HG02884 (cell line): ENCODE results near the gene TAP1.
A peak's percentile ranks its signal among the peaks of the same experiment; 100 is the strongest.

Source experiments
- ATAC-seq: cut with Tn5 transposase; IDR thresholded peaks from one replicate; pipeline ENCODE4 v1.9.1; 2021; ENCODE audit warnings: mild to moderate bottlenecking, moderate library complexity; ENCODE audit not compliant: unreplicated experiment

Gene TAP1

DNA sequence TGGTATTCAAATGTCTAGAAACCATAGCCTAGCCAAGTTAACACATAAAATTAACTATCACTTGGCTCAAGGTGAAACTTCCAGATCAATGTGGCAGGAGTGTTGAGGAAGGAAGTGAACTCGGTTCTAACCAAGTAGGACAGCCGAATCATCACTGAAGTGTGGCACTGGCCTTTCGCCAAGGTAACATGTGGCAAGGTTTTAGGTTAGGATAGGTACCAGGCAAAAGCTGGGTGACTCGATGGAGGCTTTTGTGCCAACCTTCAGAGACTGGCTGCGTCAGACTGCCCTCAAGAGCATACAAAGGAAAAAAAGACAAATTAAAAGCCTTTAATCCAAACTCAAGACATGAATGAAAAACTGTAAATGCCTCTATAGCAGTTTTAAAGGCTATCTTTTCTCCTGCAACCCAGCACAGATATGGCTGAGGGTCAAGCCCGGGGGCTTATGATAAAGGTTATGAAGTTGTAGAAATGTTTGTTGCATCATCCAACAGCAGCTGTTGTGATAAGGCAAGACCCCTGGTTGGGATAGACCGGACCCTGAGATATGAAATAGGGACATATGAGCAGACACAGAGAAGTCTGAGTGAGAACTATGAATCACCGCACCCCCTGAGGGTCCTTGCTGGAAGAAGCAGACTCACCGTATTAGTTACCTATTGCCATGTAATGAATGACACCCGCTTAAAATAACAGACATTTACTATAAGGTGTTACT lies 12.4 kb upstream of the TAP1 start:
- ATAC-seq: no peak

DNA sequence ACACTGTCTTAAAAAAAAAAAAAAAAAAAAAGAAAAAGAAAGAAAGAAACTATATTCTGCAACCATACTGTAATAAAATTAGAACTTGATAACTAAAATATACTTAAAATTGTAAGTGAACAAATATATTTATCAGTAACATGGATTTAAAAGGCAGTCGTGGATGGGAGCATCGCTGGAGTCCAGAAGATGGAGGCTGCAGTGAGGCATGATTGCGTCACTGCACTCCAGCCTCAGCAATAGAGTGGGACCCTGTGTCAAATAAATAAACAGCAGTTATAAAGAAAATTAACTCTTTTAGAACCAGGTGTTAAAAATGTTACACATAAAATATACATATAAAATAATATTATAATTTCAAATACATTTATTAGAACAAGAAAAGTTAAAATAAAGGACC lies 9.2 kb upstream of the TAP1 start:
- ATAC-seq: no peak

DNA sequence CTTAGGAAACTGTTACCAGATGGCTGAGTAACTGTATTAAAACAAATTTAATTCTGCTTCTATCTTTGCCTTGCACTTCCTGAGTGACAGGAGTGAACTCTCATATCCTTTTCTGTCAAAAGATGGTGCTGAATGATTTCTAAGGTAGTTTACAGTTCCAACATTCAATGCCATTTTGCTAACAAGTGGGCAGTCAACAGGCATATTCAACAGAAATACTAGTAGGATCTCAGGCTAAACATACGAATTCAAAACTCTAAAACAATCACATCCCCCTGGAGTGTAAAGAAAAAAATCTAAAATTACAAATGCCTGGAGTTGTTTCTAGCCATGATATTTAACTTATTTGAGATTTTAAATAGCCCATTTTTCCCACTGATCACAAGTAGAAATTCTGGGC lies 7.2 kb upstream of the TAP1 start:
- no peak for ATAC-seq

DNA sequence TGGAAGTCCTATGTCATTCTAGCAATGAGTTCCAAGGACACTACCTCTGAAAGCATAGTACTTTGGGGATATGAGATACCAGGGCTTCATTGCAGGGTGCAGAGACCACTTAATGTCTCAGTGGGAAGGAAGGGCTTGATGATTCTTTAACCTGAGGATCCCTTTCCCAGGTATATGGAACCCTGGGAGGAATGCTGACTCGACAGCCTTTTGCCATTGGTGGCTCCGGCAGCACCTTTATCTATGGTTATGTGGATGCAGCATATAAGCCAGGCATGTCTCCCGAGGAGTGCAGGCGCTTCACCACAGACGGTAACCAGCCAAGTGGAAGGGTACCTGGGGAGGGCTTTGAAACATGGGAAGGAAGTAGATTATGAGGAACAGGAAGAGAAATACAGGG lies 4.7 kb upstream of the TAP1 start:
- no peak for ATAC-seq

DNA sequence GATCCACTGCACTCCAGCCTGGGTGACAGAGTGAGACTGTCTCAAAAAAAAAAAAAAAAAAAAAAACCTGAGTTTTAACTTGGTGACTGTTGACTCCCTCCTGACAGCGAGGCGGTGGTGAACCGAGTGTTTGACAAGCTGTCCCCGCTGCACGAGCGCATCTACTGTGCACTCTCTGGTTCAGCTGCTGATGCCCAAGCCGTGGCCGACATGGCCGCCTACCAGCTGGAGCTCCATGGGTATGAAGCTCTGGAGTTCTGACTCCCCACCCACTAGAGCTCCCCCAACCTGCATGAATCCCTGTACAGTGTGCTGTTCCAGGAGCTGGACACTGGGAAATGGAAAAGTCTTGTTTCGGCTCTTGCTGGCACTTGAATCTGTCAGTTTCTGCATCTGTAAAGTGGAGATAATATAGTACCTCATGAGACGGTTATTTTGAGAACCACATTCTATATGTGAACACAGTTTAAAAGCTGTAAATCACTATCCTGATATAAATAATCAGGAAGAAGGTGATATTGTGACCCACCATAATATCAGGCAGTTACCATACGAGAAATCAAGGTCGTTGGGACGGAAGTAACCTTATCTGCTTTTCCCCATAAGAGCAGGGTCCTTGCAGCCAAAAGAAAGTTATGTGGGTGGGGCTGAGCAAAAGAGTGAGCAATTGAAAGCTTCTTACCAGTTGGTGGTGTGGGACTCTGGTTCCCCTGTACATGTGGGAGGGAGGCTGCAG lies 3.8 kb upstream of the TAP1 start:
- ATAC-seq: no peak

DNA sequence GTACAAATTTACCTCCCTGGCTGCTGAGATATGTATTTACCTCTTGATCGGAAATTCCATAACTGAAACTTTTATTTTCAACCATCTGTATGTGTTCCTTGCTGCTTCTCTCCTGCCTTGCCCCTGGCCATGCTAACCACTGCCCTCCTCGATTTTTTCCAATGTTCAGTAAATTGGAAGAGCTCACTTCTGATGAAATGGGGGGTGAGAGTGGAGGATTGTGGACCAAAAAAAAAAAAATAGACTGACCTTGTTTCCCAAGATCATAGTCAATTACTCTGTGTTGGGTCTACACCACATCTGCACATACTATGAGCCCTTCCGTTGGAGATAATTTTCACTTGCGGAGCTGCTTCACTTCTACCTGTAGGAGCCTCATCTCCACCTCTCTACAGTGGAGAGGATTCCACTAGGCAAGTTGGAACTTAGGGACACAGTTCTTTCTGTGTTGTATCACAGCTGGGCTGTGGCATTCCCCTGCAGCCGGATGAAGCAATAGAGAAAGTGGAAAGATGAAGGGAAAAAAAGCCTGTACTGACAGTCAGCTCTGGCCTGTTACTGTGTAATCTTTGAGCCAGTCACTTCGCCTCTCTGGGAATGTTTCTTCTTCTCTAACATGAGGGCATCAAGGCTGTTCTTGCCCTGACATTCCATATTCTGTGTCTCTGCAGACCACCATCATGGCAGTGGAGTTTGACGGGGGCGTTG lies 2.1 kb upstream of the TAP1 start:
- no peak for ATAC-seq

DNA sequence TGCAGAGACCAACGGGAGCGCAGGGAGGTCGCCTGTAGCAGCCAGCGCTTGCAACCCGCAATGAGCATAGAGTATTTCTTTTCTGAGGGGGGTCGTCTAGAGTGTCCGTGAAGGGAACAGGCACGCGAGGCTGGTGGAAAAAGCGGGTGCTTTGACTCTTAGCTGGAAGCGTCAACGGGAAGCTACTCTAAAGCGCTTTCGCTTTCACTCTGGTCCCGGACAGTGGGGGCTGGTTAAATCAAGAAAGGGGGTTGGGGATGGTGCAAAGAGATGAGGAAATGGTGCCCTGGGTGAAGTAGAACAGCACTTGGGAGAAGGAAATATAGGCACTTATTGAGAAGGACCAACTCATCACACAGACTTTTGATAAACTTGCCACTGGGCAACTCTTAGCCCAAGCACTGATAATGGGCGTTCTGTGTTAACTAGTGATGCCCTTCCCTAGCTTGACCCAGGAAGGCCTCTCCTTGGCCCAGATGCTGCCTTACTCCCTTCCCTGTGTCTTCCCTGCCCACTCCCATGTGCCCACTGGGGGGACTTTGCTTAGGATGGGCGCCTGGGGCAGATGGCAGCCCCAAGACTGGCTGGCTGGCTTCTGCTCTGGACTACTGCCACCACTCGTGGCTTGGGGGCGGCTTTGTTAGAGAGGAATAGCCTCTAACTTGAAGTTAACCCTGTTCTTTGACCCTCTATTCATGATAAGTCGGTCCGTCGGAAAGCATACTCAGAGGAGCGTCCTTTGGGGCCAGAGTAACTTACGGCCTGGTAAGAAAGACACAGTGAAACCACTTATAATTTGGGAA lies 1.1 kb upstream of the TAP1 start:
- ATAC-seq: peak; percentile 22

DNA sequence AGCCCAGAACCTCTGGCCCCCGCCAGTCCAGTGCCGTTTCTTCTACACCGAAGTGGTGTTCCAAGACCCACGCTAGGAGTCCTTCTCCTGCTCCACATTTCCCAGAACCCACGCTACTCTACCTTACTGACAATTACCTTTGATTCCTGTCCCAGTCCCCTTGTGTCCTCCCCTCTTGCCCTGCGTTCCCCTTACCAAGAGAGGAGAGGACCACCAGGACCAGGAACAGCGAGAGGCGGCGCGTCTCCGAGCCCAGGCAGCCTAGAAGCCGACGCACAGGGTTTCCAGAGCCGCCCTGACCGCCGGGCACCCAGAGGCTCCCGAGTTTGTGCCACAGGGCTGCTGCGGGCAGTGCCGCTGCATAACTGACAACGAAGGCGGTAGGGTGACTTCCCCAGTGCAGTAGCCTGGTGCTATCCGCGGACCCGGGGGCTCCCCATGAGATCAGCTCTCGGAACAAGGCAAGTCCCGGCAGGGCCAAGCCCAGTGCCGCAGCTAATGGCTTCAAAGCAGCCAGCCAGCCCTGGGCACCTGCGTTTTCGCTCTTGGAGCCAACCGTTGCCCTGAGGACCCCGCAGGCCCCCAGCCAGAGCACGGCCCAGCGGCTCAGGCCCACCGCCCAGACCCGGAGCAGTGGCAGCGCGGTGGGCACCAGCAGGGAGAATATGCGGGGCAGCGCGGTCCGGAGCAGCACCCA lies 512 bp downstream of the TAP1 start:
- ATAC-seq: no peak

DNA sequence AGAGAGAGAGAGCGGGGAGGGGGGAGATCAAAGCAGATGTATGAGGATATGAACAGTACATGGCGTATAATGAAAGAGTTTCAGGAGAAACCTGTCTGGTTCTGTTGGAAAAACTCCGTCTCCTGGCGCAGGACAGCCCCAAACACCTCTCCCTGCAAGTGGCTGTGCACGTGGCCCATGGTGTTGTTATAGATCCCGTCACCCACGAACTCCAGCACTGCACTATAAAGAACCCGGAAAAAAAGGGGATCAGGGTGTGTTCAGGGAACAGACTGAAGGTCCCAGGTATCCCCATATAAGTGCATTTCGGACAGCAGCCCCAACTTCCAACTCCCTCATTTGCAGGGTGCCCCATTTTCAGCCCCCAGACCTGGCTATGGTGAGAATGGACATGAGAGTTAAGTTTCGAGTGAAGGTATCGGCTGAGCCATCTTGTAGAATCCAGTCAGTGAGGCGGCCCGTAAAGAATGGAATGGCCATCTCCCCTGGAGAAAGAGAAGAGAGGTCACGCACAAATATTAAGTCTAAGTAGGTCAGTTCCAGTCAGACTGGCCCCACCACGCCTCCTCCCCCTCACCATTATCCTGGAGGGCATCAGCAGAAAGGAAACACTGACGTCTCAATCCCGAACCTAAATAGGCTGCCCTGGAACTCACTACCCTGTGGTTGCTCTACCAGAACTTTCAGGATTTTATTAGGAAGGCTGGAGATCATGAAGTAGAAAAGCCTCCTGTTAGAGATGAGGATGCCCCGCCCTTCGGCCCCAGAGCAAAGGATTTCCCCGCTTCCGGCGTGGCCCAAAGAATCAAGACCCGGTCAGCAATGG lies 1.3 kb downstream of the TAP1 start:
- no peak for ATAC-seq

DNA sequence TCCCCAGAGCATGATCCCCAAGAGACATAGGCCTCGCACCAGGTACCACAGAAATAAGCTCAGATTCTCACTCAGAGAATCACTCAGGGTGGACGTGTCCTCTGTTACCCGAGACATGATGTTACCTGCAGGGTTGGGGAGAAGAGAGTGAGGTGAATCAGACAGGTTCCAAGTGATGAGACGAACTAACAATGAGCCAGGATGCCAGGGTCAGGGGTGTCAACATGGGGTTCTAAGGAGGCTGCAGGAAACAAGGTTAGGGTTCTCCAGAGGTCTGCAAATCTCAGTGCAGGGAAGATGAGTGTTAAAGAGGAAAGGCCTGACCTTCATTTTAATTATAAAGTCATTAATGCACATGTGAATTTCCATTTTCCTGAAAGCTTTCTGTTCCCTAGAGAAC lies 2.5 kb downstream of the TAP1 start:
- ATAC-seq: no peak

DNA sequence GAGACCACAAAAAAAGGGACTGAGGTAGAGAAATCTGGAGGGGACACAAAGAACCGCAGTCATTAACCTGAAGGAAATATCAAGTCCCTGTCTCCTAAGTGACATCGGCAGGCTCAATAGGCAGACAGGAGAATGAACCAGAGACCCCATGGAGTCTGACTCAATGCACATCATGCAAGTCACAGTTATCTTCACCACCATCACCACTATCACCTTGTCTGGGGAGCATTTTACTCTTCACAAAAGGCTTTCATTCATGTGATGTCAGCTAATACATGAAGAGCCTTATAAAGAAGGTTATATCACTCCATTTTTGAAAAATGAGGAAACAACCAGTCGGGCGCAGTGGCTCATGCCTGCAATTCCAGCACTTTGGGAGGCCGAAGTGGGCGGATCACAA lies 4.4 kb downstream of the TAP1 start:
- no peak for ATAC-seq

DNA sequence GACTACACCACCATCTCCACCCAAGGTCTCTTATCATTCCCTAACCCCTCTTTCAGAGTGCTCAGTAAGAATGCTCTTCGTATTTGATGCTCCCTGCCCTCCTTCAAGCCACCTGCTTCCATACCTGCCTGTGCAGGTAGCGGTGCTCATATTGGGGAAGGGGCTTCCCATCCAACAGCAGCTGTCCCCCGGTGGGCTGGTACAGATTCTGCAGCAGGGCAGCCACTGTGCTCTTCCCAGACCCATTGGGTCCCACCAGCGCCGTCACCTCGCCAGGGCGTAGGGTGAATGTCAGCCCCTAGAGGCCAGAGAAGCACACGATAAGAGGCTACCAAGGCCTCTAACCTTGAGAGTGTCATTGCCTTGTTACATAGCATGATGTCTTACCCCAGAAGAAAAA lies 5.7 kb downstream of the TAP1 start:
- no peak for ATAC-seq

DNA sequence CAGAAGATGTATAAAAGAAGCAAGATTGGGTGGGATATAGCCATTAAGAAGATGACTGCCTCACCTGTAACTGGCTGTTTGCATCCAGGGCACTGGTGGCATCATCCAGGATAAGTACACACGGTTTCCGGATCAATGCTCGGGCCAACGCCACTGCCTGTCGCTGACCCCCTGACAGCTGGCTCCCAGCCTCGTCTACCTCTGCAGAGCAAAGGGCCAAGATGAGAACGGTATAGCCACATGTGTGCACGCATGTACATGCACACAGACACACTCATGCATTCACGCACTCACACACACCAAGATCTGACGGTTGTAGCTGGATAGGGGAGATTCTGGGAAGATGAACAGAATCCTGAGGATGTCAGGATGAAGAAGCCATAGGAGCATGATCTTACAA lies 6.5 kb downstream of the TAP1 start:
- ATAC-seq: no peak

DNA sequence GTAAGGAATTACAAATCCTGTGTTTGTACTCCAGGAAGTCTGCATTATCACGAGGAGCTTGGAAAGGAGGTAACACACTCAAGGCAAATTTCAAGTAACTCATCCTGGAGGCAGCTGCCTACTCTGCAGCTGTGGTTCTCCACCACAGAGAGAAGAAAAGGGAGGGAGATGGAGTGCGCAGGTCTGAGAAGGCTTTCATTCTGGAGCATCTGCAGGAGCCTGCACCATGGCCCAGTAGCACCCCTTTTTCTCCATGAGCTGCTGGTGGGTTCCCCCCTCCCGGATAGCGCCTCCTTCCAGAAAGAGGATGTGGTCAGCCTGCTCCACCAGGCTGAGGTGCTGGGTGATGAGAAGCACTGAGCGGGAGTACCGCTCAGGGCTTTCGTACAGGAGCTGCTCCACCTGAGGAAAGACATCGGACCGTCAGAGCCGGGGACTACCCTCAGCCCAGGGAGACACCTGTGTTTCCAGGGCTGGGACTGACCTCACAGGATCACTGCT lies 8.1 kb downstream of the TAP1 start:
- no peak for ATAC-seq

DNA sequence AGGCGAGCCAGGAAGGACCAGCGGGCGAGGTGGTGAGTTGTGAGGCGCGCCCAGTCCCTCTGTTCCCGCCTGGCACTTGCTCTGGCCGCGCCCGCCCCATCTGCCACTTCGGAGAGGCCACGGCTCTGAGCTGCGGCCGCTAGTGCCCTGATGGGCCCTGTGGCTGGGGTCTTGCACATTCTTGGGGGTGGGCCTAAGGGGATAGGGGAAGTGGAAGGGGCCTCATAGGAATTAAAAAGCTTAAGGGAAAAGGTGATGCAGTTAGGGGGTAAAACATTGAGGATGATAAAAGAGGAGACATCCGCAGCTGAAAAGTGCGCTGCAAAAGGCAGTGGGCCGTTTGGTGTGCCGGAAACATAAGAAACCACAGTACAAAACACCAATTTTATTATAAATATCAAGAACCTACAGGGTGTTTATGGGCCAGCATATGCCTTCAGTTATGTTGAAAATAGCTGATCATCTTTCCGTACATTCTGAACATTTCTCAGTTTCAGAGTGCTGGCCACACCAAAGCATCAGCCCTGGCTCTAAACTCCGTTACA lies 8.6 kb downstream of the TAP1 start:
- no peak for ATAC-seq

DNA sequence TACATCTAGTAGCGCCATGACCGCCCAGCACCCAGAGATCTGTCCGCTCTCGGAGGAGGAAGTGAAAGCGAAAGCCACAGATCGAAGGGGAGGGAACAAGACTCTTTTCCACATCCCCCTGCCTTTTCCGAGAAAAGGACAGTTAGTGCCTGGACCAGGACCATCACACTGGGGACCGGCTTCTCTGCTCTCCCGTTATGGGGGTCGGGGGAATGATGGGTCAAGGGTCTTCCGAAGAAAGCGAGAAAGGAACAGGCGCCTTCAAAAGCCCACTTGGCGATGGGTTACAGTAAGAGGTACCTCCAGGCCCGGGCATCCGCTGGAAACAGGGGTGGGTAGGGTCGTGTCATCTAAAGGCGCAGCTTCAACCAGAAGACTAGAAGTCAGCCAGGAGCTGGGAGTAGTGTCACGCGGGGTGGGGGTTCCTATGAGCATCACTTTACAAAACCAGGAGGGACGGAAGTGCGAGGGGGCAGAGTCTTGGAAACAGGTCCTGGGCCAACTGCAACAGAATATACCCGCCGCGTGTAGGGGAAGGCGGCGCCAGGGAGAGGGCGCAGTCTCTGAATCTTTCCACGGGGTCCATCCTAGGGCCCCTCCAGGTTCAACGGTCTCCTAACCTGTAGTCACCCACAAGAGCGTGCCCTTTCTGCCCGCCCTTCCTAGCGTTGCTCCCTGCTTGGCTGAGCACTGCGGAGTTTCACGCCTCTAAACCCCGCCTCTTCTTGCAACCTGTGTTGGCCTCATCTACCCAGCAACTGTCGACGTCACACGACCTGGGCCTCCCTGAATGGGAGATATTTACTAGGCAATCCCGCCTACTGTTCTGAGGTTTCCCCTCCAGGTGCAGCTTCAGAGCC lies 9.3 kb downstream of the TAP1 start, which contains the start of gene PSMB8:
Gene PSMB8 (minus strand): TSS at position 69 of the 860 bp plus-strand sequence. CDS start 51 bp downstream, at position 18.
- peak; percentile 61 for ATAC-seq

DNA sequence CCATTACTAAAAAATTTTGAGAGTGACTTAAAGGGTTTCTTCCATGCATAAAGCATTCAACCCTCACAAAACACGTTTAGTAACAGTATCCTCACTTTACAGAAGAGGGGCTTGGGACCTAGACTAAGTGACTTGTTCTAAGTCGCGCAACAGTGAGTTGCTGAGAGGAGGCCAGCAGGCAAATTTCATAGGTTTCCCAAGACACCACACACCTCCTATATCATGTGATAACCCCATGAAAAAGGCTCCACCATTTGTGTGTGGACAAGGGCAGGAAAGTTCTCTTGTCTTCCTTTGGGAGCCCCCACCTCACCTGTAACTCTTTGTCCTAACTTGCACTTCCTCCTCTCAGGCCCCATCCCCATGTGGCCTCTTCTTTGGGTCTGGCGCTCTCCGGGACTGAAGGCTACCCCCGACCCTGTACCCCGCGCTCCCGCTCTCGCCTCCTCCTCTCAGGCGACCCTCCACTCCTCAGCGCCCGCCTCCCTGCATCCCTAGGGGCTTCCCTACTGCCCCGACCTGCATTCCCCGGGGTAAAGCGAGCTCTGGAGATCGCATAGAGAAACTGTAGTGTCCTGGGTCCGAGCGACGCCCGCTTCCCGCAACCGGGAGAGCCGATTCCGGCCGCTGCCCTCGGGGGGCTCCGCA lies 10.0 kb downstream of the TAP1 start:
- ATAC-seq: no peak

DNA sequence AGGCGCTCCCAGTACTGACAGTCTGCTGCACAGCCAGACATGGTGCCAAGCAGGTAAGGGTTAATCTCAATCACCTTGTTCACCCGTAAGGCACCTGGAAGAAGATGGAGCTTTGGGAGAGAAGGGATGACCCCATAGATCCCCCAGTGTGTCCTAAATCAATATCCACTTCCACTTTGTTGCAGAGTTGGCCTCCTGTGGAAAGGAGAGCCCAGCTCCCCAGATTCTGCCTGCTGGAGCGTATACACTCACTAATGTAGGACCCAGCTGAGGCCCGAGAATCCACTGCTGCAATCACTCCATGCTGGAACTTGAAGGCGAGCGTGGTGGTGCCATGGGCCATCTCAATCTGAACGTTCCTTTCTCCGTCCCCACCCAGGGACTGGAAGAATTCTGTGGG lies 10.8 kb downstream of the TAP1 start:
- no peak for ATAC-seq
